Germinal center (tissue), 1 donor: ENCODE results near the gene SPINK6.

Experiments used
- DNase-seq: peaks from one replicate; pipeline ENCODE4 v3.0.0; 2012; ENCODE audit warnings: mixed read lengths, low spot score

SPINK6 gene

GRCh38 chr5:148224117-148224742 lies 21.4 kb downstream of the SPINK6 start:
- no peak for DNase-seq

GRCh38 chr5:148228392-148228984 lies 25.6 kb downstream of the SPINK6 start:
- DNase-seq = no peak

GRCh38 chr5:148229840-148230239 lies 27.0 kb downstream of the SPINK6 start:
- DNase-seq = no peak

GRCh38 chr5:148230240-148230639 lies 27.4 kb downstream of the SPINK6 start:
- no peak for DNase-seq

- no peak for DNase-seq
Observed at GRCh38 chr5:148237785-148238417, 35.1 kb downstream of the SPINK6 start.

GRCh38 chr5:148238418-148238794 lies 35.6 kb downstream of the SPINK6 start, which contains the start of gene MARCOL:
MARCOL (plus strand) TSS chr5:148238525; CDS start chr5:148238598, 73 bp downstream.
- DNase-seq = no peak

GRCh38 chr5:148248894-148249293 lies 46.1 kb downstream of the SPINK6 start:
- no peak for DNase-seq

- DNase-seq = no peak
Observed at GRCh38 chr5:148255456-148255855, 52.6 kb downstream of the SPINK6 start.

- no peak for DNase-seq
Observed at GRCh38 chr5:148259288-148259687, 56.4 kb downstream of the SPINK6 start.

GRCh38 chr5:148261221-148261620 lies 58.4 kb downstream of the SPINK6 start:
- DNase-seq = no peak
